ENCODE results near the gene CD46.
"Not testable (repeated sequence)": the region's sequence is repeated elsewhere in the genome, so short reads cannot be mapped to it uniquely, and the experiment has no call there.

The CD46 gene

DNA sequence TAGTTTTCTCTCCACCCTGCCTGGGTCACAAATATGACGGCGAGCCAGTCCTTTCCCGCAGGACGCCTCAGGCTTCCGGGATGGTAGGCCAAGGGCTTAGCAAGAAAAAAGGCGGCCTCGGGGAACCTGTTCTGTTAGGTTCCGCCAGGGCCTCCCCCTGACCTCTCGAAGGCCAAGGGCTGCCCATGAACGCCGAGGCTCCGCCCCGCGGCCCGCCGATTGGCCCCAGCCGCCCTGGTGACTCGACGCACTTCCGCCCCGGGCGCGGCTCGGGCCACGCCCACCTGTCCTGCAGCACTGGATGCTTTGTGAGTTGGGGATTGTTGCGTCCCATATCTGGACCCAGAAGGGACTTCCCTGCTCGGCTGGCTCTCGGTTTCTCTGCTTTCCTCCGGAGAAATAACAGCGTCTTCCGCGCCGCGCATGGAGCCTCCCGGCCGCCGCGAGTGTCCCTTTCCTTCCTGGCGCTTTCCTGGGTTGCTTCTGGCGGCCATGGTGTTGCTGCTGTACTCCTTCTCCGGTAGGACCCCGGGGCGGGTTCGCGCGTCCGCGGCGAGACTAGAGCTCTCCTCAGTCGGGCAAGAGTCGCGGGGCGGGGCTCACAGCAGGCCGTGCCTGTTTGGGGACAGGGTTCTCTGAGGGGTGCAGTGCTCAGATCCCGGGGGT is at the start of gene CD46:
Gene CD46 (plus strand): TSS at position 265 of the 666 bp plus-strand sequence. CDS start 159 bp downstream, at position 424.
- DNase-seq: peak; percentile 67

DNA sequence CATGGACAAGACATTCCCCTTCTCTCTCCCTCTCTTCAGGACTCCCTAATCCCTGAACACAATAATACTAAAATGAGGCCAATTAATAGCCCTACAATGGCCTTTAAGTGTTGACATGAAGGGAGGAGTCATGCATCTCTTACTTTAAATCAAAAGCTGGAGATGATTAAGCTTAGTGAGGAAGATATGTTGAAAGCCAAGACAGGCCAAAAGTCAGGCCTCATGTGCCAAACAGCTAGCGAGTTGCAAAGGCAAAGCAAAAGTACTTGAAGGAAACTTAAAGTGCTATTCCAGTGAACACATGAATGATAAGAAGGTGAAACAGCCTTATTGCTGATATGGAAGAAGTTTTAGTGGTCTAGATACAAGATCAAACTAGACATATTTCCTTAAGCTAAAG is 49.5 kb upstream of the CD46 start:
- DNase-seq: no peak

DNA sequence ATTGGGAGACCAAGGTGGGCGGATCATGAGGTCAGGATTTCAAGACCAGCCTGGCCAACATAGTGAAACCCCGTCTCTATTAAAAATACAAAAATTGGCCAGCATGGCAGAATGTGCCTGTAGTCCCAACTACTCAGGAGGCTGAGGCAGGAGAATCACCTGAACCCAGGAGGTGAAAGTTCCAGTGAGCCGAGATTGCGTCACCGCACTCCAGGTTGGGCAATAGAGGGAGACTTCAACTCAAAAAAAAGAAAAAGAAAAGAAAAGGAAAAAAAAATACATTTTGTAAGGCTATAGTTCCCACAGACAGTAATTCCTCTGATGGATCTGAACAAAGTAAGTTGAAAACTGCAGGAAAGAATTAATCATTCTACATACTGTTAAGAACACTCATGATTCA is 48.1 kb upstream of the CD46 start:
- no peak for DNase-seq

DNA sequence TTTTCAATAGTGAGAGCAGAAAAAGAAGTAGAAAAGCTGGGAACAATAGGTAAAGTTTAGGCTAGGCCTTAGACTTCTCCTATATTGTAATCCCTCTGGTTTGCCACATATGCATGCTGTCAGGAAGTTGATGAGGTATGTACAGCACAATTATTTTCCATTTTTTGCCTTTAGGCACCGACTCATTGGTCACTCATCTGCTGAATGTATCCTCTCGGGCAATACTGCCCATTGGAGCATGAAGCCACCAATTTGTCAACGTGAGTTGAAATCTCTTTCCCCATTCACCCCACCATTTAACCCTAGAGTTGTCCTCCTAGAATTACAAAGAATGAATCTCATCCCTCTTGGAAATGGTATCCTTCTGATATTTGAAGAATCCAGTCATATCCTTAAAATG is 43.9 kb upstream of the CD46 start:
- DNase-seq: not testable (repeated sequence)

DNA sequence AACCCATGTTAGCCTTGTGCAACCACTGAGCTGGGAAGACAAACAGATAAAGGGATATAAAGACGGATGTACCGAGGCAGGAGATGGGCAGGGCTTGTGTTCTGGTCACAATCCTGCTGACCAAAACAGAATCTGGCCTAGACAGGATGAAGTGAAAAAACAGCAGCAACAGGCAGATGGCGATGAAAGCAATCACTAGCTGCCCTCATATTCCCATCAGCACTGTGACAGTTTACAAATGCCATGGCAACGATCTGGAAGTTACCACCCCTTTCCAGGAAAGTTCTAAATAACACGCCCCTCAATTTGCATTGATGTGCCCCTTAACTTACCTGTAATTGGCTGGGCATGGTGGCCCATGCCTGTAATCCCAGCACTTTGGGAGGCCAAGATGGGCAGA is 40.6 kb upstream of the CD46 start:
- DNase-seq: no peak

DNA sequence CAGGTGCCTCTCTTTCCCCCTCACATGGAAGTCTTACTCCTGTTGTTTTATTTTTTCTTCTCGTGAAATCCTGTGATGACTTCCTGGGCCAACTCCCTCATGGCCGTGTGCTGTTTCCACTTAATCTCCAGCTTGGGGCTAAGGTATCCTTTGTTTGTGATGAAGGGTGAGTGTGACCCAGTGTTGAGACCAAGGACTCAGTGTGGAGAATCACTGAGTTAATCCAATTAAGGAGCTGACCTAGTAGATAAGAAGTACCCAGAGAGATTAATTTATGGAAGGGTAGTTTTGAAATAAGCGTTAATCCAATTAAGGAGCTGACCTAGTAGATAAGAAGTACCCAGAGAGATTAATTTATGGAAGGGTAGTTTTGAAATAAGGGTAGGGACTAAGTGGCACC is 39.2 kb upstream of the CD46 start:
- DNase-seq: not testable (repeated sequence)

DNA sequence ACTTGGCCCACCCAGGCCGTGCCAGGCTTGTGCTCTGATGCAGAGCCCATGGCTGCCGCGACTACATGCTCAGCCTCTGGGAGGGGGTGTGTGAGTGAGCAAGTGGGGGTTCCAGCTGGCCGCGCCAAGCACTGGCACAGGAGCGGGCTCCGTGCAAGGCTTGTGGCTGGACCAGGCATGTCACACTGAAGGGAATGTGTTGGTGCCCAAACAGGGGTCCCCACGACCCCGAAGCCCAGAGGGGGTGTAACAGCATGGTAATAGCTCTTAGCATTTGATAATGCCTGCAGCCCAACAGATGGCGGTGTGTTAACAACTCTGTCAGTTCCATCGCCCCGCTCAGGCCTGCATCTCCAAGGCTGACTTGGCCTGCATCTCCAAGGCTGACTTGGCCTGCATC is 38.3 kb upstream of the CD46 start:
- DNase-seq: no peak

DNA sequence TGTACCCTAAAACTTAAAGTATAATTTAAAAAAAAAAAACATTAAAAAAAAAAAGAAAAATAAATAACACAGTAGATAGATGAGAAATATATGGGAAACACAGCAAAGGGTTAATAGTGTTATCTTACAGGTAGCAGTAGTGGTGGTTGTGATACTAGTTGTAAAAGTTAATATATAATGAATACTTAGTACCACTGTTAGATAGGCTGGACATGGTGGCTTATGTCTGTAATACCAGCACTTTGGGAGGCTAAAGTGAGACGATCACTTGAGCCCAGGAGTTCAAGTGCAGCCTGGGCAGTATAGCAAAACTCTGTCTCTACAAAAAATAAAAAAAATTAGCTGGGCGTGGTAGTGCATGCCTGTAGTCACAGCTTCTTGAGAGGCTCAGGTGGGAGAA is 32.6 kb upstream of the CD46 start:
- no peak for DNase-seq

DNA sequence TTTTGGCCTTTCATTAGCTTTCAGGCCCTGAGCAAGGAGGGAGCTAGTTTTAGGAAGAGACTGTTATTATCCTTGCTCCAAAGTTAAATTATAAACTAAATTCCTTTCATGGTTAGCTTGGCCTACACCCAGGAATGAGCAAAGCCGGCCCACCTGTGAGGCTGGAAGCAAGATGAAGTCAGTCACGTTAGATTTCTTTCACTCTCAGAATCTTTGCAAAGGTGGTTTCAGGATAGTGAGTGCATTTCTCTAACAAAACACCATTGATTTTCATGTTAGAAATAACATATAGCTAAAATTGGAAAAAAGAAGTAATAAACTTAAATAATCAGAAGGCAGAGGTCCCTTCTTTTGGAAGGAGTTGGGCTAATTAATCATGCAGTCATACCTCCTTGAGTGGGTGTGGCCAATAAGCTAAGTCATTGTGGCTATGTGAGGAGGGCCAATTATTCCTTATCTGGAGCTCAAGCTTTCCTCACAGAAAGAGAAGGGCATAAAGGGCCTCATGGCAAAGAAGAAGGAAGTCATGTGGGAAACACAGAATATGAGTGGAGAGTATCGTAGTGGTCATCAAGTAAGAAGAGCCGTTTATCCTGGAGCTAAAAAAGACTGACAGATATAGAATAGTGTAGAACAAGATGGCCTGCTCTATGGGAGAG is 23.5 kb upstream of the CD46 start:
- not testable (repeated sequence) for DNase-seq

DNA sequence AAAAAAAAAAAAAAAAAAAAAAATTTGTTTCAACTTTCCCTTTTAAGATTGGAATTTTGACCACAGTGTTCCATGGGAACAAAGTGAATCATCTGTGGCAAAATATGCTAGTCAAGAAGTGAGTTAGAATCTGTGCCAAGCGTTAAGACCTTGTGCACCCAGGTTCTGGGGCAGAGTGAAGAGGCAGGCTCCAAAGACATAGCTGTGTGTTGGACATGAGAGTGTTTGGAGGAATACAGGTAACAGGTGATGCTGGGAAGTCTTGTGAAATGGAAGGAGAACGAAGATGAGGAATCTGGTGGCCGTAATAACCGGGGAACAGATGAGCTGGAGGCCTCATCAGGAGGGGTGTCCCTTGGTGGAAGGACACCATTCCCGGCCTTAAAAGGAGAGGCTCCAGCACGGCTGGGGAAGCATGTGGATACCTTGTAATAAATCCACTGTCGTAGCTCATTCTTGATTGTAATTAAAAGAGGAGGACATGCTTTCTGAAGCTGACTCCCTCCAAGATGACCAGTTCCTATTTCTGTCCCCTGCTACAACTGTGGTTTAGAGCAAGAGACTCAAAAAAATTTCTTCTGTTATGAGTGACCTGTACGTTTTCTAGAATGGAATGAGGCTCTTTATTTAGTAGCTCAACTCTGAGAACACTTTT is 14.2 kb upstream of the CD46 start:
- not testable (repeated sequence) for DNase-seq

DNA sequence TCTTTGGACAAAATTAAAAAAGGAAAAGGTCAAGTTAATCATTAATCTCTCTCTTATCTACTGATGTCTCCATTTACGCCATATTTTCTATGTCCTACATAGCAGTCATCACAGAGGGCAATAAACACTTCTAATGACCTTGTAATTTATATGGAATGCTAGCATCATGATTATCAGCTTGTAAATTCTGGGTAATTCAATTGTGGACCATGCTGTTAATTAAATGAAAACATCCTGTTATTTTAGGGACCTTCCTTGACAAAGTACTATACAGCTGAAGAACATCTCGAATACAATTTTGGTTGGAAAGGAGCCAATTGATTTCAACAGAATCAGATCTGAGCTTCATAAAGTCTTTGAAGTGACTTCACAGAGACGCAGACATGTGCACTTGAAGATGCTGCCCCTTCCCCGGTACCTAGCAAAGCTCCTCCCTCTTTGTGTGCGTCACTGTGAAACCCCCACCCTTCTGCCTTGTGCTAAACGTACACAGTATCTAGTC is 13.6 kb upstream of the CD46 start:
- not testable (repeated sequence) for DNase-seq

DNA sequence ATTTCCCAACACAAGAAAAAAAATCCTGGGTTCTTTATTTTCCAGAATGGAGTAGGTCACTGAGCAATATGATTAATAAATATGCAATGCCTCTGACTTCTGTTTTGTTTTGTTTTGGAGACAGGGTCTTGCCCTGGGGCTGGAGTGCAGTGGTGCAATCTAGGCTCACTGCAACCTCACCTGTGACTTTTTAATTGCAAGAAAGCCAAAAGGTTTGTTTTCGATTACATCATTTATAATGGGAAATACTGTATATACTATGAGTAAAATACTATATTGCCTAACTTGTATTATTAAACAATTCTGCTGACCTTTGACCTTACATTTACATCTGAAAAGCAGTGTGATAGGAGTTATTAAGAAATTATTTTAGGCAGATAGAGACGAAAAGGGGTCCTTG is 11.6 kb upstream of the CD46 start:
- DNase-seq: no peak

DNA sequence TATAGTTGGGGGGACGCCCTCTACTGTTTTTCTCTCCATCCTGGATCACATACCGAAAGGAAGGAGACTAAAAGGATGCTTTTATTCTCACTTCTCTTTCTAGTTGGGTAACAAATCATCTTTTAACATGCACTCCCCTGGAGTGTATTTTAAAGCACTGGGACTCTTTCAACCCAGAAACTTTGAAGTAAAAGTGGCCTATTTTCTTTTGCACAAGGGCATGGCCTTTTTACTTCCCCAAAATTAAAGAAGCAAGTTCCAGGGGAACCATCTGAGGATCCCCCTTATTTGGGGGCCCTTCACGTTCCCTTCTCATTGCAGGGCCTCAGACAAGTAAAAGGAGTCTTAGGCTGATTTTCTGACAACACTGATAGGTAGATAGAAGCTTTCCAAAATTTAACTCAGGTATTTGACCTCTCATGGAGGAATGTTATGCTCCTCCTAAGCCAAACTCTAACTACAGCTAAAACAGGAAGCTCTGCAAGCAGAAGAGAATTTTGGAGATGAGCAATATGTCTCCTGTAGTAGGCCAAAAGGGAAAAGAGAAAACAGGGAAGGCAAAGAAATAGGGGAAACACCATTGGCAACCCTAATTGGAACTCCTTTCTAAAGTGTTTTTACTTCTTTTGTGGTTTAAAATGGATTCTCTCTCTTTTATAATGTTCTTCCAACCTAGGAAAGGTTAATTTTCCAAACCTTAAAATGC is 8.9 kb upstream of the CD46 start:
- no peak for DNase-seq

DNA sequence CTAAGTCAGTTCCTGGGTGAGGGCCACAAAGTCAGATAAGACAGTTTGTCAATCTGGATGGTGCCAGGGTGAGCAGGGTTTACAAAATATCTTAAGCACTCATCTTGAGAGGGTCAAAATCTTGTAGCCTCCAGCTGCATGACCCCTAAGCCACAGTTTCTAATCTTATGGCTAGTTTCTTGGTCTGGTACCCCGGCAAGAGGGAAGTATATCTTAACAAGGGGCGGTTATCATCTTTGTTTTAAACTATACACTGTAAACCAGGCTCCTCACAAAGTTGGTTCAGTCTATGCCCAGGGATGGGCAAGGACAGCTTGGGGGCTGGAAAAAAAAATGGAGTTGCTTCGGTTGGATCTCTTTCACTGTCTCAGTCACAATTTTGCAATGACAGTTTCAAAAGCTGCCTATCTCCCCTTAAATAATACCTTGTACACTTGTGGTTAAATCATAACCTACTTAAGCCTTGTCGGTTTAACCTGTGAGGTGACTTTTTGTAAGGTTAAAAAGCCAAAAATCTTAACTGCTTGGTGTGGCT is 7.8 kb upstream of the CD46 start:
- no peak for DNase-seq

DNA sequence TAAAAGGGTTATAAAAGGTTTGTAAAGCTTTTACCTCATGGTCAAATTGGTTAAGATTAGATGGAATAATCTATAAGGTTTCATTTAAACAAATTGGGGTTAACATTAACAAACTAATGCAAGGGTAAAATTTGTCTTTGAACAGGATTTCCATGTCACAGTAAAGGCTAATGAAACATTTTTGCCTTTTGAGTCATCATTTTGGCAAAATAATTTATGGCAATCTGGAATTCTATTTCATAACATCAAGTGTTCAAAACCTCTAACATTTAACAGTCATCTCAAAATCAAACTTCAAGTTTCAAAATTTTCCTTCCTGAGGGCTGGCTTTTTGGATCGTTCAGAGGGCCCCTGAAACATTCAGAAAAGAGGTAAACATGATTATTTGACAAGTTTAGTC is 6.6 kb upstream of the CD46 start:
- no peak for DNase-seq

DNA sequence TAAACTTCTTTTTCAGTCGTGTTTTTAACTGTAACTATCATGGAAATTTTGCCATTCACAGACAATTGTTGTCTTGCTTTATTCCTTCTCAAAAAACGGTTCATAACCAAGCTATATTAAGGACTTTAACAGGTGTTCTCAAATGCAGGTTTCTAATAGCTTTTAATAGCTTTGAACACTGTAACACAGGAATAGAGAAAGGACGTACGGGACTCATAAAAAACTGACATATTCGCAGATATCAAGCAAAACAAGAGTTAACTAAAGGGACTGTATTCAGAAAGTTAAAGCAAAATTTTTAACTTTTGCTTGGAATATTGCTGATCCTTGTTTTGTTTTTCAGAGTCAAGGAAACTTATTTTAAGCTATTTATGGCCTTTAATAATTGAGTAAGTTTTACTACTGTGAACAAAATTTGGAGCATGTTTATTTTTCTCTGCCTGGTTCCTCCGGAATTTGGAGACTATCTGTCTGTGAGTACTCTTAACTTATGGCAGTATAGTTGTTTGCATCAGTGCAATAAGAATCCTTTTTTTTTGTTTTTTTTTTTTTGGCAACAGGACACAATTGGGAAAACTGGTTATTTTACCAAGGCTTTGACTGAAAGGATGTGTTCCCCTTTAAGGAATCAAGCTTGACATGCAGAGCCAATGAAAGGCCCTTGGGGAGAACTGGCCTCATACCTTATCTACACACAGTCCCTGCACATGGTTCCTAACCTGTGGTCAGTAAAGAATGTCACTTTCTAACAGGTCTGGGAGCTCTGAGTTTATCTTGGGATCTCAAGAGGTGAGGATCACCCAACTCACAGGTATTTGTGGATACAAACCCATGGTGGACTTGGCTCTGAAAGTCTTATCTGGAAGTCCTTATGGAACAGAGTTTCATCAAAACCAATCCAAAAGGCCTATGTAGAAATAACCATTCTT is 5.8 kb upstream of the CD46 start:
- DNase-seq: no peak

DNA sequence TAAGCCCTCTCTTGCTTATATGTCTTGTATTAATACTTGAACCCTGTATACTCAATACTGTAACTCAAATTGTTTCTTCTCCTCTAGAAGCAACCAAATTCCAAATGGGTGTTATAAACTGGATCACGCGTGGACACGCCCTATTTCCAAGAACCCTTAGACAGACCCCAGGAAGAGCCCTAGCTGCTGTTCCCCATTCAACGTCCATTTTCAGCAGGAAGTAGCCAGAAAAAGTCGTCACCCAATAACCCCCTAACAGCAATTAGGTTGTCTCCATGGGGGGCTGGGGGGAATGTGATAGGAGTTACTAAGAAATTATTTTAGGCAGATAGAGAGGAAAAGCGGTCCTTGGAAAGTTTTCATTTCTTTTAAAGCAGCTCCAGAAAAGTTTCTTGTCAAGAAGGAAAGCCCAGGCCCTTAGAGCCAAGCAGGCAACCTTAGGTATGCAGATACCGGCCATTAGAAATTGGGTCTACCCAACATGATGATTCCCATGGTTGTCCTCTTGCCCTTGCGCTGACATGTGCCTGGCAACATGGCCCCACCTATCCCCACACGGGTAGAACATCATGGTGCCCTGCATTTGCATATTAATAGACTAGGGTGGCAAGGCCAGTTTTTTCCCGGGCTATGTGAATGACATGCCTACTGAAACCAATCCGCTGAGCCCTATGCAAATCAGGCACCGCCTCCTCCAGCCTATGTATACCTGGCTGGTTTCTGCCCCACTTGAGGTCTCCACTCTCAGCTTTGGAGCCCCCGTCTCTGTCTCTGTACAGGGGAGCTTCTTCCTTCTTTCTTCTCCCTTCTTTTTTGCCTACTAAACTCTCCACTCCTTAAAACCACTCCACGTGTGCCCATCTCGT is 4.0 kb upstream of the CD46 start:
- peak; percentile 20 for DNase-seq

DNA sequence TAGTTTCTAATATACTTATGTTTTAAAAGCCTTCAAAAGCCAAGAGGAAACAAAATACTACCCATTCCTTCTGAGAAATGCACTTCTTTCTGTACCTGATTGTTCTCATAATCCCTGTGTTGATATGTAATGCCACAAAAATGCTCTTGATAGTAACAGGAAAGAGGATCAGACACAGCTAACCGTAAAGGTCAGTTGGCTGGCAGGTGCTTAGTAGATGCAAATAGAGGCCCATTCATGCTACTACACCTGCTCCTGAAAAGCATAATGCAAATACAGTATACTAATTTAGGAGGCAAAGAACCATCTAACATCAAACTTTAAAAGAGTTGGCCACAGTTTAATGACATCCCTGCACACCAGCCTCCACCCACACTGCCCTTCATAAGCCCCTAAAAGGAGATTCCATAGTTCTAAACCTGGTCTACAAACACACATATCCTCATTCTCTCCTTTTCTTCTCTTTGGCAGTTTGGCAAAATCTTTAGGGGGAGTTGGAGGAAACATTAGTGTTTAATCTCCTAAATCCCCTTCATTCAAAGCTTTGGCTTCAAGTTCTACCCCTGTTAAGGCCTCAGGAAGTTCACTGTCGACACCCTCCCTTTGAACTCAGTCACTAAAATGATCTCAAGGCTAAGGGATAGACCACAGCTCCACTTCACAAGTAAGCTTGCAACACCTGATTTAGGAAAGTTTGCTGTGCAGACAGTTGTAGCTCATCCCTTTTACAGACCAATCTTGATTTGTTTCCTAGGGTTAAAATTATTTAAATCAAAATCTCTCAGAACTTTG is 2.9 kb upstream of the CD46 start:
- DNase-seq: peak; percentile 94

DNA sequence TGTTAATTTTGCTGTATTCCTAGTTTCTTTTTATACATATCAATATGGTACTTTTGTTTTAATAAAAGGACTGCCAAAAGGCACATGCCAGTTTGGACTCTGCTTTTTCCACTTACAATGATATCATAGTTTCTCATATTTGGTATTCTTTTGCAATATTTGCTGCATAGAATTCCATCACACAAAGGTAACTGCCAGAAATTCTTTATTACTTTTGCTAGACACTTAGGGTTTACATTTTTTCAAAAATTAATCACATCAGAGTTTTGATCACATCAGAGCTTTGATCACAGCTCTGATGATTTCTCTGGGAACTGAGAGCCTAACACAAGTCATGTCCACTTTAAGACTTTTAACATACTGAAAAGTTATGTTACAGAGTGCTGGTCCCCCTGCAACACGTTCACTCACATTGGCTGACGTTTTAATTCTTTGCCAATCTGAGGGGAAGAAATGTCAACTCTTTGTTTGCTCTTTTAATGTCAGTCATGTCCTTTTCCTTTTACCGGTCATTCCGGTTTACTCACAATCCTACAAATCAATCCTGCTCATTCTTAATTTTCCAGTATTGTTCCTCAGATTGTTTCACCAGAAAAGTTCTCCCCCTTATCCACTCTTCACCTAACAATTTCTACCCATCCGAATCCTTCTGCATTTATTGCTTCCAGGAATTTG is 1.1 kb upstream of the CD46 start:
- no peak for DNase-seq

DNA sequence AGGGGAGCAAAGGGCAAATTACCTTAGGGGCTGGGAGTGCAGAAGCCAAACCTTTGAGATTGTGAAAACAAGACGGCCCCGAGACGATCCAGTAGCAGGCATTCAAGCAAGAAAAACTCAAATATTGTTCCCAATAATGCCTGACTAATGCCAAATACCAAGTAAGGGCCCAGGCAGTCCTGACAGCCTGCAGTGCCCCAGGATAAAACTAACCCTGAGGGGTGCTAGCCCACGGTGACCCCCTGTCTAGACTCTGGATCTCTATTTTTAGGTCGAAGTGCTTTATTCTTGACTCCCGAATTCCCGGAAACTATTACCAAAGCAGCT is 428 bp upstream of the CD46 start:
- not testable (repeated sequence) for DNase-seq

All from NCI-H2029 treated with DMSO at 0.1 percent for 48 hours (cell line).